K562 (cell line): ENCODE data around the gene AANAT. TPM values are rescaled to one million over a fixed set of nuclear protein-coding genes. Genes with fewer than 3 reads are reported as not detected.

Source experiments
- ATAC-seq: fragments of 200-7000 bp; cut with Tn5 transposase; 3 replicates; pipeline ENCODE4 v1.9.1; 2020; ENCODE audit warnings: moderate library complexity
- BruUV-seq: library from RNA; stranded (reverse); fragments of 400-500 nt; replicated peaks from 2 replicates; lab custom pipeline; 2021; lab: Mats Ljungman, UMichigan
- CTCF ChIA-PET: fragments of 300-600 bp; formaldehyde crosslinking; extraction: SDS; loops from one replicate; lab custom pipeline; 2021; ENCODE audit warnings: low intra/inter-chr PET ratio; lab: Yijun Ruan, JAX
- POLR2A ChIA-PET: fragments of 300-600, 350-650 bp; sonication (Branson Sonifier 250); formaldehyde crosslinking; extraction: SDS; loops from one replicate; lab custom pipeline; 2021; ENCODE audit warnings: antibody characterized with exemption, inconsistent platforms; lab: Yijun Ruan, JAX
- DNase-seq, 4 experiments: peaks; one replicate each; pipeline versions ENCODE4 v3.0.0 to v3.0.0-alpha.2; 2011 to 2018; ENCODE audit warnings: low spot score in 3 of 4, mixed read lengths in 3 of 4; ENCODE audit errors: extremely low read depth in 1 of 4
- FAIRE-seq: peaks from 2 replicates; lab custom pipeline; 2011; peaks lifted over from hg19 to GRCh38; lab: Jason Lieb, UNC
- H2AFZ ChIP-seq: 2 replicates; pipeline ENCODE4 v1.6.0; 2011; ENCODE audit warnings: low read depth, low read length, control low read depth, inconsistent platforms
- H3K27ac ChIP-seq: fragments of 200-600 bp; 3 replicates; pipeline ENCODE4 v1.8.0; 2011; ENCODE audit warnings: low read depth, mild to moderate bottlenecking, control low read depth, inconsistent platforms, low read length, moderate library complexity, mixed read lengths; ENCODE audit errors: extremely low read depth
- H3K27me3 ChIP-seq, 2 experiments: fragments of 300-600 bp in 1 of 2; 2 replicates in 1 of 2; 3 replicates in 1 of 2; pipeline versions ENCODE4 v1.6.0 to v1.8.0; 2011; ENCODE audit warnings: inconsistent platforms in 2 of 2, low read length in 2 of 2, mild to moderate bottlenecking in 1 of 2, mixed read lengths in 1 of 2, moderate library complexity in 1 of 2; ENCODE audit not compliant: control insufficient read depth in 2 of 2, insufficient read depth in 2 of 2
- H3K36me3 ChIP-seq: fragments of 300-600 bp; 3 replicates; pipeline ENCODE4 v1.8.0; 2011; ENCODE audit warnings: mild to moderate bottlenecking, low read length, inconsistent platforms; ENCODE audit not compliant: control insufficient read depth, insufficient read depth
- H3K4me1 ChIP-seq, 2 experiments: fragments of 200-600 bp in 1 of 2; replicated peaks in 1 of 2; 2 replicates in 1 of 2; 3 replicates in 1 of 2; pipeline versions ENCODE4 v1.5.1 to v1.8.0; 2011; ENCODE audit warnings: inconsistent platforms in 2 of 2, low read length in 2 of 2, mild to moderate bottlenecking in 1 of 2, mixed read lengths in 1 of 2, moderate library complexity in 1 of 2; ENCODE audit not compliant: control insufficient read depth in 2 of 2, insufficient read depth in 2 of 2
- H3K4me2 ChIP-seq: 2 replicates; pipeline ENCODE4 v1.6.1; 2011; ENCODE audit warnings: low read length, control low read depth, inconsistent platforms, mixed read lengths; ENCODE audit not compliant: insufficient read depth
- H3K4me3 ChIP-seq: fragments of 200-600 bp; sonication (generic), shearing (Covaris generic); 2 replicates; pipeline ENCODE4 v1.5.1; 2016; ENCODE audit warnings: control low read depth, inconsistent platforms
- H3K79me2 ChIP-seq: fragments of 200-600 bp; 3 replicates; pipeline ENCODE4 v1.8.0; 2011; ENCODE audit warnings: low read length, inconsistent platforms; ENCODE audit not compliant: control insufficient read depth, insufficient read depth
- H3K9ac ChIP-seq, 2 experiments: 2 replicates each; pipeline versions ENCODE4 v1.6.0 to v1.6.1; 2011; ENCODE audit warnings: low read depth in 2 of 2, low read length in 2 of 2, control low read depth in 1 of 2, inconsistent platforms in 1 of 2, mild to moderate bottlenecking in 1 of 2, mixed read lengths in 1 of 2; ENCODE audit not compliant: insufficient read depth in 1 of 2
- H3K9me1 ChIP-seq: one replicate; pipeline ENCODE4 v1.6.0; 2011; ENCODE audit warnings: inconsistent platforms, mild to moderate bottlenecking, low read length, moderate library complexity; ENCODE audit not compliant: control insufficient read depth, insufficient read depth
- H3K9me3 ChIP-seq: replicated peaks from 2 replicates; pipeline ENCODE4 v1.5.1; 2011; ENCODE audit warnings: low read depth, low read length, inconsistent platforms; ENCODE audit not compliant: control insufficient read depth, insufficient read depth
- H4K20me1 ChIP-seq: replicated peaks from 2 replicates; pipeline ENCODE4 v1.6.1; 2011; ENCODE audit warnings: low read length, inconsistent platforms, mixed read lengths; ENCODE audit not compliant: control insufficient read depth, insufficient read depth
- ATF1 ChIP-seq, 2 experiments: fragments of 450-650 bp in 1 of 2; IDR thresholded peaks; 2 replicates each; pipeline ENCODE4 v1.6.1; 2016; ENCODE audit warnings: missing compliant biosample characterization in 1 of 2, missing genetic modification characterization in 1 of 2
- PCBP1 ChIP-seq: fragments of 200-400 bp; formaldehyde crosslinking; IDR thresholded peaks from 2 replicates; pipeline ENCODE4 v1.6.1; 2018; ENCODE audit warnings: mild to moderate bottlenecking, low read depth, low read length; ENCODE audit not compliant: poor library complexity, severe bottlenecking
- POLR2AphosphoS5 ChIP-seq: IDR thresholded peaks from 2 replicates; pipeline ENCODE4 v1.6.1; 2011; ENCODE audit warnings: mild to moderate bottlenecking, low read depth, low read length, moderate library complexity; ENCODE audit not compliant: control insufficient read depth, insufficient read depth
- ZSCAN32 ChIP-seq: fragments of 450-650 bp; formaldehyde crosslinking; IDR thresholded peaks from 2 replicates; pipeline ENCODE4 v1.4.0; 2020; ENCODE audit warnings: mild to moderate bottlenecking, moderate library complexity
- WGBS: fragments of 100-300 bp; shearing (Covaris generic); methylation state at CpG from one replicate; pipeline ENCODE4 v1.1.6; 2016; ENCODE audit warnings: low coverage, mixed read lengths; ENCODE audit not compliant: insufficient coverage; ENCODE audit errors: missing lambda C conversion rate; 5-methylcytosine and 5-hydroxymethylcytosine counted together
- in situ Hi-C: fragments of 300-500 bp; cut with MboI; formaldehyde crosslinking; loops from 4 replicates; pipeline ENCODE4 v1.15.0; 2018; ENCODE audit warnings: inconsistent platforms, mixed read lengths
- intact Hi-C: fragments of 100-400 bp; cut with micrococcal nuclease; formaldehyde crosslinking; loops from 2 replicates; pipeline ENCODE4 v1.14.2; 2022
- polyA plus RNA-seq, 8 experiments: library from polyadenylated mRNA; depleted of rRNA in 4 of 8; stranded (reverse) in 5 of 8; unstranded in 3 of 8; fragments of >200 nt; fragmentation: Nextera tagmentation in 2 of 8; fragmentation: Illumina TruSeq in 1 of 8; extraction: Ambion mirVana in 2 of 8; extraction: Trizol in 1 of 8; gene quantifications; 2 replicates each; pipeline versions ENCODE4 v1.2.1 to v1.2.3, GENCODE V29; 2011 to 2014; ENCODE audit warnings: inconsistent platforms in 1 of 8, missing spikeins in 1 of 8
- total RNA-seq, 7 experiments: library from RNA; depleted of rRNA in 6 of 7; stranded (reverse); fragments of >200 nt in 6 of 7; fragmentation: Illumina TruSeq in 2 of 7; extraction: Trizol in 2 of 7; gene quantifications; 2 replicates each; pipeline versions ENCODE4 v1.2.1 to v1.2.3, GENCODE V29; 2011 to 2021; ENCODE audit warnings: low replicate concordance in 1 of 7
- TF ChIP-seq, protein P1 (sequence below), 3 experiments: fragments of 200-800 bp in 1 of 3; sonication (Bioruptor generic) in 1 of 3; sonication (generic) in 1 of 3; formaldehyde crosslinking in 1 of 3; IDR thresholded peaks; 2 replicates each; pipeline versions ENCODE4 v1.6.1 to v1.8.0; 2016 to 2022; ENCODE audit warnings: mild to moderate bottlenecking in 2 of 3, missing compliant biosample characterization in 2 of 3, missing genetic modification characterization in 2 of 3, missing genetic modification reagents in 1 of 3

The AANAT gene
- total and polyA plus RNA-seq, 9 of the 15 experiments (the other 6 are each of a cell fraction or from before 2014, with no cell fraction given) = not detected

DNA sequence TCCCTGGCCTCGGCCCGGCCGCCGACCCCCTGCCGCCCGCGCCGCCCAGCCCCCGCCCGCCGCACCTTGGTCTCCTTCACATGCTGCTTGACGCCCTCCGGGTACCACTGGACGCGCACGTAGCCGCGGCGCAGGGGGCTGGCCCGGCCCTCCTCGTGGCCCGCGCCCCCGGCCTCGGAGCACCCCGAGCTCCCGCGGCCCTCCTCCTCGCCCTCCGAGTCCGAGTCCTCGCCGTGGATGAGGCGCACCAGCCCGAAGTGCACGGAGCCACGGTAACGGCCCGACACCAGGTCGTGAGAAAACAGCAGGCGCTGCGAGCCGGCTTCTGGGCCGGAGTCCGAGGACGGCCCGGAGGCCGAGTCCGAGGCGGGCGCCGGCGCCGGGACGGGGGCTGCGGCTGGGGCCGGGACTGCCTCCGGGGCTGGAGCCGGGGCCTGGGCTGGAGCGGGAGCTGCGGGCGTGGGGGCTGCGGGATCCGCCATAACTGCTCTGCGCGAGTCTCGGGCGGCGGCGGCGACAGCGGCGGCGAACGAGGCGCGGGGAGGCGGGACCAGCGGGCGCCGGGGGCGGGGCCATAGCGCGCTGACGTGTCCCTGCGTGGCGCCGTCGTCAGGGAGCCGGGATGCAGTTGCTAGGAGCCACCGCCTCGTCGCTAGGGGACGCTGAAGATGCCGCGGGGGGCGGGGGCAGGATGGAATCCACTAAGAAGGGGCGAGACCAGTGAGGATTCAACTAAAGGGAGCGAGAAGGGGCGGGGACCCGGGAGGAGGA is 14.6 kb upstream of the AANAT start, which contains the start of gene UBE2O (continued):
- TF ChIP-seq POLR2AphosphoS5 (peak; percentile 55; the same call in 1 of the 2 replicates), PCBP1 (peak; percentile 21)

DNA sequence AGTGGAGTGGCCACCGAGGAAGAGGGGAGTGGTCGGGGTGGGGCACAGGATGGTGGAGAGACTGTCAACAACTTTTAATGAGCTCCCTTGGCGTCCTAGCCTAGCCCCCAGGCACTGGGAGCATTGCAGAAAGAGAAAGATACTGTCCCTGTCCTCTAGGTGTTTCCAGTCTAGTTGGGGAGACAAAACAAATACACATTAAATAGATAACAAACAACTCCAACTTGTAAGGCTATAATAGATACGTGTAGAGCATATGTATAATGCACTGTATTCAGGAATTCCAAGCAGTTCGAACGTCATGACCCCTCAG is 14.0 kb upstream of the AANAT start:
- Histone ChIP-seq H3K36me3 (0 out of 3 replicates have a peak, but pooled peaks cover 4% of the 10 kb centered on the region), H2AFZ (no peak overlapping the region), H3K4me1 (peaks cover 12 to 18% of the 10 kb centered on the region in 2 experiments; a peak in 4 of 5 replicates), H3K4me3 (no peak overlapping the region), H3K27ac (no peak overlapping the region), H3K9ac (no peak overlapping the region), H3K27me3 (no peaks in the 10 kb centered on the region), H4K20me1 (peaks cover 20% of the 10 kb centered on the region), H3K9me1 (no peaks in the 10 kb centered on the region), H3K4me2 (no peak overlapping the region), H3K79me2 (peaks cover 45% of the 10 kb centered on the region), H3K9me3 (no peaks in the 10 kb centered on the region)
- ChIA-PET CTCF (interaction anchor here (0.6 kb wide), 1 partner anchor 148 kb away, joined by 3 read pairs; no protein-coding TSS in a partner anchor), POLR2A (interaction anchor here (0.9 to 1.1 kb wide), 3 partner anchors 10 to 57 kb away, joined by 3 to 4 read pairs (median 3); no protein-coding TSS in a partner anchor)
- no TSS peak for BruUV-seq
- ATAC-seq (no peak), DNase-seq (no peak), FAIRE-seq (no peak)
- in situ Hi-C loops (no loop called here), intact Hi-C loops (loop anchor here (2.0 kb wide), 1 partner anchor 47 kb away; no protein-coding TSS in a partner anchor)
- WGBS = 22% methylated on average over 4 of the region's 6 CpGs
- TF ChIP-seq ZSCAN32 (no peak), ATF1 (CRISPR knock-in tag; IDR thresholded peaks at IDR 0.05) (no peak), ATF1 (tag; IDR thresholded peaks at IDR 0.05) (peak; percentile 35; the same call in 1 of the 2 replicates)
- TF ChIP-seq, protein P1, sequence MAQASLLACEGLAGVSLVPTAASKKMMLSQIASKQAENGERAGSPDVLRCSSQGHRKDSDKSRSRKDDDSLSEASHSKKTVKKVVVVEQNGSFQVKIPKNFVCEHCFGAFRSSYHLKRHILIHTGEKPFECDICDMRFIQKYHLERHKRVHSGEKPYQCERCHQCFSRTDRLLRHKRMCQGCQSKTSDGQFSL (CRISPR knock-in tag; IDR thresholded peaks at IDR 0.05) = peak; percentile 39; the same call in 1 of the 2 replicates
- TF ChIP-seq, protein P1 (tag; IDR thresholded peaks at IDR 0.05) = no peak
